GM18517 (cell line): ENCODE measurements around the gene GSN.

Experiments
- ATAC-seq: cut with Tn5 transposase; IDR thresholded peaks from one replicate; pipeline ENCODE4 v1.9.1; 2021; ENCODE audit warnings: mild to moderate bottlenecking, moderate library complexity; ENCODE audit not compliant: unreplicated experiment

Gene GSN

GRCh38 chr9:121368745-121369144, 100.8 kb downstream of the GSN start:
- no peak for ATAC-seq

- ATAC-seq = peak; percentile 54
Observed at GRCh38 chr9:121369595-121370265, 101.8 kb downstream of the GSN start, which contains the start of gene STOM. STOM (minus strand) TSS chr9:121370250; CDS start chr9:121370187, 63 bp downstream.

DNA sequence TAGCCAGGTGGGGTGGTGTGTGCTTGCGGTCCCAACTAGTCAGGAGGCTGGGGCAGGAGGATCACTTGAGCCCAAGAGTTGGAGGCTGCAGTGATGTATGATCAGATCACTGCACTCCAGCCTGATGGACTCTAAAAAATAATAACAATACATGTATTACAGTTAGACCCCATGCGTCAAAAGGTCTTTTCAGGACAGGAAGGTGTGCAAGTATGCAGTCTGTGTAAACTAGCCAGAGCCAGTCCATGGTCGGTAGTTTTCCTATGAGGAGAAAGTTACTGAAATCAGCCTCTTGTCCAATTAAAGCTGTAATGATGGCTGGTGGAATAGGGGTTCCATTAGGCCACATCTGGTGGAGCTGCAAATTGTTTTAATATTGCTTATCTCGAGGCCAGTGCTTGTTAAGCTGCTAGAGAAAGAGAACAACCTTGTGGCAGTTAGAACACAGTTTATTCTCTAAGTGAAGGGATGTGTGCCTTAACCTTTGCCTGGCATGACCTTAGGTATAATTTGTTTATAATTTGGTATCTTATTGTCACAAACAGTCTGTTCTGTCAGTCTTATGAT, 103.6 kb downstream of the GSN start:
- no peak for ATAC-seq

- ATAC-seq = no peak
Observed at GRCh38 chr9:121372239-121373010, 104.5 kb downstream of the GSN start.

- no peak for ATAC-seq
Observed at GRCh38 chr9:121373011-121373729, 105.2 kb downstream of the GSN start.

DNA sequence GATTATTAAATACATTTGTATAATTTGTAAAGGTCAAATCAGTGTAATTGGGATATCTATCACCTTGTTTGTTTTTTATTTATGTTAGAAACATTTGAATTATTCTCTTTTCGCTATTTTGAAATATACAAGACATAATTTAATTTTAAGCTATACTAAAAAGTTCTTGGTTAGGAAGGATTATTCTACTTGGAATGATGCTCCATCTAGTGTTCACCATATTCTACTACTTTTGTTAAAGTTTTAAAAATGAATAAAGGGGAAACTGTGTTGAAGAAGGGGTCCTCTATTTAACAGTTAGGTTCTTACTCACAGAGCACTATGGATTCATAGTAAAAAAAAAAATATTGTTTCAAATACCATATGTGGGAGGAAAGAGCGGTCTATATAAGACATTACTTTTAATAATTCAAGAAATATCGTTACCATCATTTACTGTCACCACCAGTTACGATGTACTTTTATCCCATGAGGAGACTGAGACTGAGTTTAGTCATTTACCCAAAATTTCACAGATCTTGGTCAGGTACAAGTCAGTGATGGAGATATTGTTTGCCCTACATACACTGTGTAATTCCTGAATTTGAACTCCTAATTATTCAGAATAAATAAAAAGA, 108.4 kb downstream of the GSN start:
- ATAC-seq = no peak

DNA sequence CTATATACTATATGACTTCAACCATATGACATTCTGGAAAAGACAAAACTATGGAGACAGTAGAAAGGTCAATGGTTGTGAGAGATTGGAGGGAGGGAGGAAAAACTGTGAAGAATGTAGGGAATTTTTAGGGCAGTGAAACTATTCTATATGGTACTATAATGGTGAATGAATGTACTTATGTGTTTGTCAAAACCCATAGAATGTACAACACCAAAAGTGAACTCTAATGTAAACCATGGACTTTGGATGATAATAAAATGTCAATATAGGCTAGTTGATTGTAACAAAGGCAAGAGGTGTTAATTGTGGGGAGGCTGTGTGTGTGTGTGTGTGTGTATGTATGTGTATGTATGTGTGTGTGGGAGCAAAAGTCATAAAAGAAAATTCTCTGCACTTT, 112.9 kb downstream of the GSN start:
- ATAC-seq = no peak
